Endometrium (tissue), 2 donors: ENCODE data around the gene DGKG.

Experiments
- FAIRE-seq: peaks from 2 replicates; lab custom pipeline; 2012; peaks lifted over from hg19 to GRCh38; lab: Jason Lieb, UNC
- donor health status: control.
- donor health status: control.

DGKG gene

GRCh38 chr3:186367631-186368030 lies 5.6 kb upstream of the DGKG start:
- FAIRE-seq = no peak

GRCh38 chr3:186366206-186366605 lies 4.2 kb upstream of the DGKG start:
- FAIRE-seq = no peak

DNA sequence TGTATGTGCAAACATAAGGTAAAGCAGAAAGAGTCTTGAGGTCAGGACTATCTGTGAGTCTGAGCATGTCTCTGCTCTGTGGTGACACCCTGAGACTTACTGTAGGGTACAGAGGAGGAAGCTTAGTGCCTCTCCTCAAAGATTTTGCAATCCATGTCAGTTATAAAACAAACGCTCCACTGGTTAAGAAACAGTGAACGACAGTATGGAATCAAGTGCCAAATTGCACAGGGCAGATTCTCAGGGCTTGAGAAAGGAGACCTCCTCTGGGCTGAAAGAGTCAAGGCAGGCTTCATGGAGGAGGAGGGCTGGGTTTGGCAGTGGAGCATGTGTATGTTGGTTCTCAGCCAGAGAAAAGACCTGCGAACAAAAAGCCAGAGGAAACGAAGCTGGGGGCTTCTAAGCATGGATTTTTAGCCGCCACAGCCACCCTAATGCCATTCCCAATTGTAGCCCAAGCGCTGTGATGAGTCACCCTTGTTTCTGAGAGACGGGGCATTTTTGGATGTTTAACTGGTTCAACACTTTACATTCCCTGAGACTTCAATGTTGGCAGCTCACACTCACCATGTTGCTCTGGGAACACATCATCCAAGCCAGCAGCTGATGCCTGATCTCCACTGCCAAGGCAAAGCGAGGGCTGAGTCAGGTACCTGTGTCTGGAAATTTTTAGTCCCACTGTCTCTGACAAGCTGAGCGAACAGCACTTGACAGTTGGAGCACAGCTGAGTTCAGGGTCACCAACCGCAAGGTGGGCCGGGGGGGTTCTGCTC lies 3.4 kb upstream of the DGKG start:
- no peak for FAIRE-seq

DNA sequence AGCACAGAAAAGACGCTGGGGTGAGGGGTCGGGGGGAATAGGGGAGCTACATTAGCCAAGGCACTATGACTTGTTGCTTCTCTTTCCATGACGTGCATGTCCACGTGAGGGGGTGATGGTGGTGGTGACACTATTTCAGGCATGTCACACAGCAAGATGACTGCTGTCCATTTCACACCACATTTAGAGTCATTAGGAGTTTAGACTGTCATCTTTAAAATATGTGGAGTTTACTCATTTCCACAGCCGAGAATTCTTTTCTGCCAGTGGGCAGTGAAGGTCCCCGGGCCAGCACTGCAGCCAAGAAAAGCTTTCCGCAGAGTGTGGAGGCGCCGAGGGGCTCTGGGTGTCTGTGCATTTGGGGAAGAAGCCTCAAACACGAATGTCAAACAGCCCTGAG lies 954 bp upstream of the DGKG start:
- no peak for FAIRE-seq

GRCh38 chr3:186362537-186362842 lies 456 bp upstream of the DGKG start:
- FAIRE-seq = no peak

DNA sequence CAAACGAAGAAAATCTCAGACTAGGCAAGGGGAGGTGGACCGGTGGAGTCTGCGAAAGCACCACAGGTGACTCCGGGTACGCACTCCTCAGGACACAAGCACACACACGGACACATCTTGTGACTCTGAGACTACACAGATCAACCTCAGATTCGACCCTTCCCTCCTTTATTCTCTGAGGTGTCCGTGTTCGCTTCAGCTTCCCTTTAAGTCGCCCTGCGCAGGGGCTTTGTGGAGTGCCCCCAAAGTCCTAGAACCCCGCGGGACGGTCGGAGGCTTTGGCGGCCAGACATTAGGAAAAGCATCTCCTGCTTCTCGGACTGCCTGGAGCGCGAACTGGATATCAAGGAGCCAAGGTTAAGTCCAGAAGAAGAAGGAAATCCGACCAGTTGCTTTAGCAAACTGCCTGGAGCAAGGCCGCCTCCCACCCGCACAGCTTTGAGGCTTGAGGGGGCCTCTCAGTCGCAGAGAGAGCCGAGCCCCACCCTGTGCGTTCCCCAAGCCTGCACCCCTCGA lies 730 bp downstream of the DGKG start:
- no peak for FAIRE-seq

DNA sequence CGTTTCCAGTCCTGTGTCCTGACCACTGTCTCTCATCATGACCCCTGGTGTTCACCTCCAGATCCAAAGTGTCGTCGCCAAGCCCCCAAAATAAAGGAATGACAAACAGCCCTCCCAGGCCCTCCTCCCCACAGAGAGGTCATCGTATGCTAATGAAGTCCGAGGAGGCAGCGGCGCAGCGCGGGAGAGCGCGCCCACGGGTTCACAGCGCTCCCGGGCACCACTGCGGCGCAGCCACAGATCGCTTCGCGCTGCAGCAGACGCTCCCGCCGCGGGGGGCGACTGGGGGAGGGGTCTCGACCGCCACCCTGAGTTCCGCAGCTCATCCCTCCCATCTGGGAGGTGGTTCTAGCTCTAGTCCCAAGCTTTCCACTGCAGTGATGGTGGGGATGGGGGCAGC lies 1.3 kb downstream of the DGKG start:
- no peak for FAIRE-seq

GRCh38 chr3:186359078-186359477 lies 3.0 kb downstream of the DGKG start:
- FAIRE-seq = no peak

DNA sequence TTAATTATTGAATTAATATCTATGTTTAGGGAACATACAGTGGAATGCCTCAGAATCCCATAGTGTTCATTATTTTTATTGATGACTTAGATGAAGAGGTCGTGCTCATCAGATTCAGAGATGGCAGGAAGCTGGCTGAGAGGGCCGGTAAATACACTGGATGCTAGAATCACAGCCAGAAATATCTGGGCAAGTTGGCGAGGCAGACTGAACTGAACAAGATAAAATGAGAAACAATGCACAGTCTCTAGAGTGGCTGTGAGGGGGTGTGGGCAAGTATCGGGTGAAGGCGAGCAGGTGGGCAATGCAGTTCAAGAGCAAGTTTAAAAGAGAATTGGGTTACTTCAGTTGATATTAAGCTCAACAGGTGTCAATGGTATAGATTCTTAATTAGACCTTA lies 5.9 kb downstream of the DGKG start:
- FAIRE-seq = no peak

- no peak for FAIRE-seq
Observed at GRCh38 chr3:186354100-186354499, 7.9 kb downstream of the DGKG start.

GRCh38 chr3:186352369-186352768 lies 9.7 kb downstream of the DGKG start:
- no peak for FAIRE-seq

GRCh38 chr3:186342197-186342596 lies 19.8 kb downstream of the DGKG start:
- no peak for FAIRE-seq

DNA sequence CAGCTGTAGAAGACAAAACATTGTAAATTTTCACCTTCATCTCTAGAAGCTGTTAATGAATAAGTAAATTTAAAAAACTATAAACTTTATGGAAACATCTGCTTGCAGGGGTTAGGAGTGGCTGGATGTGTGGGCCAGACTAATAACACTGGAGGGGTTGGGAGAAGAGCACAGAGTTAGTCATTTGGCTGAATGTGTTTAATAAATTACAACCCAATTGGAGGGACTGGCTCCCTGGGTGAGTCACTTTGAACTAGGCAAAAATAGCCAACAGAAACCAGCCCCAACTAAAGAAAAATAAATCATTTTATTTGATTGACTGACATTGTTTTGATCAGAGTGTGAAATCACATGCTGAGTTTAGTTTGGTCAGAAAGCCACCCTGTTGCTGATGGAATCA lies 21.8 kb downstream of the DGKG start:
- FAIRE-seq = no peak

DNA sequence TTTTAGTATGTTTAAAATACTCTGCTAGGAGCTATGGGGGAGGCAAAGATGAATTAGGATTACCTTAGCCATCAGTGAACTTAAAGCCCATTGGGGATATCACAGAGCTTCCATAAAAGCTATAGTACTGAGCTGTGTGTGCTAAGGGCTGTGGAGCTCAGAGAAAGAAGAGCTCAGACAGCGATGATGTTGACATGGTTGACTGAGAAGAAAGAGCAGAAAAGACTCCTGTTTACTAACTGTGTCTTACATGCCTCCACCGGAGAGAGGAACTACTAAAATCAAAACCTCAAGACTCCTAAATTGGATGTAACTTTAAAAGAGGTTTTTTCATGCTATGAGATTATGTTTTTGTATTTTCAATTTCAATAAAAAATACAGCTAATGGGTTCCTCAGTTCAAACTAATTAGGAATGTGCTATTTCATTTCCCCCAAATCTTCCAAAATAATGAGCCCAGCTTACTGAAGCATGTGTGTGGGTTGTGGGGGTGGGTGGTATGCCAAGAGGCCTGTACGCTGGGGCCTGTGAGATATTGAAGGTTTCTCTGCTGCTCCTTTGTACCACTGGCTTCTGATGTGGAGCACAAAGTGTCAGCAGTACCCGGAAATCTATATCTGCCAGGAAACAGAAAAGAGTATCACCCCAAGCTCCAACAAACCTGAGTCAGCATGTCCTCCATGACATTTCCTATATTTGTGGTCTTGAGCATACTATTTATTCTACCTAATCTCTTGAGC lies 22.7 kb downstream of the DGKG start:
- FAIRE-seq = no peak

- no peak for FAIRE-seq
Observed at GRCh38 chr3:186333256-186333655, 28.8 kb downstream of the DGKG start.

DNA sequence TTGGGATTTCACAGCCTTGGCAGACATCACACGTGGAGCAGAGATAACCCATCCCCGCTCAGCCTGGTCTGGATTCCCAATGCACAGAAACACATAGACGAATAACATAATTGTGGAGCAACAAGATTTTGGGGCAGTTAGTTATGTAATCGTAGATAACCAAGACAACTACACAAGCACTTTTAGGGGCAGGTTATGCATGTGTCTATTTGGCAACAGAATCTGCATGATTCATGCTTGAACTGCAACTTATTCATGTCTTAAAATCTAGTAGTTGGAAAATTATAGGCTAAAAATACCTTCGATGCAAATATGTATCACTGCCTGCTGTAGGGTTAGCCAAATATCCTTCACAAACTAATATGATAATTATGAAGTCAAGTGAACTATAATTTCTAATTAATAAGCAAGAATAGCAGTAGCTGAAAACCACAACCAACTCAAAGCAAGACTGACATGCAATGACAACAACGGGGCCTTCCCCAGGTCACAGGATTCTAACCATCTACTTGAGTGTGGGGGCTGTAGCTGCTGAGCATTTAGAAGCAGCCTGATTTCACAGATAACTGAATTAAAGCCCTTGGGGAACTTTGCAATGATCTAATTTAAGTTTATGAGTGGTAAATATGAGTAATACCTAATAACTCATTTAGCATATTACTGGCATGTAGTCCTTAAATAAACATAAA lies 31.1 kb downstream of the DGKG start:
- no peak for FAIRE-seq

GRCh38 chr3:186329589-186329988 lies 32.4 kb downstream of the DGKG start:
- no peak for FAIRE-seq

DNA sequence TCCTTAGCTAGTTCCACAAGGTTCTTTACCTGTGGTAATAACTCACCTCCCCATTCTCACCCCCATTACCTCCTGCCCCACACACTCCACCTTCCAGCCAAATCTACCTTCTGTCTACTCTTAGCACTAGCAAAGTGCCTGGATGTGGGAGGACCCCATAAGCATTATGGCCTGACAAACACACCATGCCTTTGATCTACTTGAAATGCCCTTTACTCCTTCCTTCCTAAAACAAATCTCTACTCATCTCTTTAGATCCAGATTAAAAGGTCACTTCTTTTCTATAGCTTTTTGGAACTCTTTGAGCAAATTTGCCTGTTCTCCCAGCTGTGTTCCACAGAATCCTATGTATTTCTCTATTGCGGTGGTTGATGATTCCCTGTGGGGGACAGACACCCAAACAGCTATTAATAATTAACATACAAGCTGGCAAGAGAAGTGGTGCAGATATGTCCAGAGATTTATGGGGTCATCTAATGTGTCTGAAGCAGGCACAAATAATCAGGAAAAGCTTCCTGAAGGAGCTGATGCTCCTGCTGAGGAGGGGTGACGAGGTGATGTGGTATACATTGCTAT lies 34.0 kb downstream of the DGKG start:
- no peak for FAIRE-seq

DNA sequence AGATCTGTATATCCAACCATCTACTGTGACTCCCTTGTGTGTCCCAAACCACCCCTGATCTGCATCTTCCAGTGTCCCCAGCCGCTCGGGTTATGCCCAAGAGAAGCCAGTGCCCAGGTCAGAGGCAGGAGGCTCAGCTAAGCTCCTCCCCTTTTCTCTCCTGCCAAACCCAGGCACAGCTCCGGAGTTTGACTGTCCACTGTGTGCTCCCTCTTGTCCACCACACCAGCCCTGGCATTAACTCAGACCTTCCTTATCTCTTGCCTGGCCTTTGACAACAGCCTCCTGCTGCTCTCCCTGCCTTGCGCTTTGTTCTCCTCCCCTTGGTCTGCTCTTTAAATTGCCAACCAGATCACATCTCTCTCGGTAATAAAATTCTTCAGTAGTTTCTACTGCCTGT lies 39.3 kb downstream of the DGKG start:
- FAIRE-seq = no peak

GRCh38 chr3:186321746-186322145 lies 40.3 kb downstream of the DGKG start:
- FAIRE-seq = no peak

- no peak for FAIRE-seq
Observed at GRCh38 chr3:186320862-186321568, 41.0 kb downstream of the DGKG start.

DNA sequence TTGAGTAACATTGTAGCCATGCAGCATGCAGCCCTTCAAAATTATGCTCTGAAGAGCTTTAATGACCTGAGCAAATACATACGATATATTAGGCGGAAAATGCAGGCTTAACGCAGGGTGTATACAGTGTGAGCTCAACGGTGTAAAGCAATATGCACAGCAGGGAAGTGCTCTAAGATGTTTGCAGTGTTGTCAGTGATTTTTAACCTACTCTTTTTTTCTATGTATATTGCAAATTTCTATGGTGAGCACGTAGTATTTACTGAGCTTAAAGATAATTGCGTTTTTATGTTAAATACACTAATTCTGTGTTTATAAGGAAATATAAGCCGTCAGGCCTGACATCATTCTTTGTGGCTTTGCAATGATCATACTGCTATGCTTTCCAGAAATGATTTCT lies 42.1 kb downstream of the DGKG start:
- no peak for FAIRE-seq
